ENCODE data around the gene IER3IP1.
"Not testable (repeated sequence)": the region's sequence is repeated elsewhere in the genome, so short reads cannot be mapped to it uniquely, and the experiment has no call there.

The IER3IP1 gene

DNA sequence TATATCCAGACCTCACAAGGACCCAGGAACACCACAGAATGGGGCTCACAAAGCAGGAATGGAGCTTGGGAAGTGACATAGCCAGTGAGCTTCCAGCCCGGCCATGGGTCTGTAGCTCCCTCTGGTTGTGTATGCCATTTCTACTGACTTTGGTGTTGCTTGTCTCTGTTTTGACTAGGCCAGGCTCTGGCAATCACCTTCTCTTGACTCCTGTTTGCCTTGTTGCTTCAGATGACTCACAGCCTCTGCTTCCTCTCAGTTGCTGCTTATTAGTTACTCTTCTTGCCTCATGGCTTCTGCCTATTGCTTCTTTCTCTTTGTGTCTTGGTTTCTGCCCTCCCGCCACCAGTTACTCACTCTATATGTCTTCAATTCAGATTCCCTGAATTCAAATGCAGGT, 15.8 kb upstream of the IER3IP1 start:
- TF ChIP-seq, protein P1, sequence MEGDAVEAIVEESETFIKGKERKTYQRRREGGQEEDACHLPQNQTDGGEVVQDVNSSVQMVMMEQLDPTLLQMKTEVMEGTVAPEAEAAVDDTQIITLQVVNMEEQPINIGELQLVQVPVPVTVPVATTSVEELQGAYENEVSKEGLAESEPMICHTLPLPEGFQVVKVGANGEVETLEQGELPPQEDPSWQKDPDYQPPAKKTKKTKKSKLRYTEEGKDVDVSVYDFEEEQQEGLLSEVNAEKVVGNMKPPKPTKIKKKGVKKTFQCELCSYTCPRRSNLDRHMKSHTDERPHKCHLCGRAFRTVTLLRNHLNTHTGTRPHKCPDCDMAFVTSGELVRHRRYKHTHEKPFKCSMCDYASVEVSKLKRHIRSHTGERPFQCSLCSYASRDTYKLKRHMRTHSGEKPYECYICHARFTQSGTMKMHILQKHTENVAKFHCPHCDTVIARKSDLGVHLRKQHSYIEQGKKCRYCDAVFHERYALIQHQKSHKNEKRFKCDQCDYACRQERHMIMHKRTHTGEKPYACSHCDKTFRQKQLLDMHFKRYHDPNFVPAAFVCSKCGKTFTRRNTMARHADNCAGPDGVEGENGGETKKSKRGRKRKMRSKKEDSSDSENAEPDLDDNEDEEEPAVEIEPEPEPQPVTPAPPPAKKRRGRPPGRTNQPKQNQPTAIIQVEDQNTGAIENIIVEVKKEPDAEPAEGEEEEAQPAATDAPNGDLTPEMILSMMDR (conservative IDR thresholded peaks at IDR 0.05; ENCODE audit: low read length), result no peak
- TF ChIP-seq EZH2phosphoT487 (IDR thresholded peaks at IDR 0.05; ENCODE audit: borderline replicate concordance), result no peak

DNA sequence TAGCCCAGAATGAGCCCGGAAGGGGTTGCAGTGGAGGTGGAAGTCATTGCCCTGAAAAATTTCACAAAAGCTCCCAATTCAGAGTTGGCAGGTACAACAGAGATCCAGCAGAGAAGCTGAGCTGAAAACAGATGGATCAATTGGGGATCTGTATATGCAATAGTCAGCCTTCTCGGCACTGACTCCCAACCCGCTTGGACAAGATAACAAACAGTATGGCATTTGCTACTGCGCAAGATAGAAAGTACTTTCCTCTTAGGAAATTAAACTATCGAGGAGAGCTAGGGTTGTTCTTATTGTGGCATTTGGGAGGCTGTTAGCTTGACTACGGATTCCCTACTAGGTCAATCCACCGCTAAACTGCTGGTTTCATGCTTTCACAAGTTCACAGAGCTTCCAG, 11.6 kb upstream of the IER3IP1 start:
- Histone ChIP-seq H3K4me1 (ENCODE audit: insufficient read depth, low read length, poor library complexity, severe bottlenecking) (no peaks in the 10 kb centered on the region), H3K9ac (ENCODE audit: low read depth, low read length, poor library complexity, severe bottlenecking) (no peak overlapping the region), H3K36me3 (ENCODE audit: insufficient read depth, low read length) (no peaks in the 10 kb centered on the region), H3K4me2 (ENCODE audit: low read depth, low read length, poor library complexity, severe bottlenecking) (no peak overlapping the region), H3F3A (ENCODE audit: low read depth) (no peaks in the 10 kb centered on the region), H3K27me3 (ENCODE audit: insufficient read depth, low read length, poor library complexity, severe bottlenecking) (no peaks in the 10 kb centered on the region), H3K9me2 (replicated peaks; ENCODE audit: low read depth, low read length) (no peaks in the 10 kb centered on the region), H2AFZ (ENCODE audit: low read length) (no peak overlapping the region), H3K9me3 (ENCODE audit: insufficient read depth, low read depth, low read length) (peaks cover 12% of the 10 kb centered on the region; the same call in 1 of the 2 replicates), H3K4me3 (ENCODE audit: low read length, poor library complexity, severe bottlenecking) (no peak overlapping the region), H4K20me1 (ENCODE audit: insufficient read depth, low read length, poor library complexity, severe bottlenecking) (no peaks in the 10 kb centered on the region), H3K79me2 (ENCODE audit: insufficient read depth, low read length) (no peaks in the 10 kb centered on the region)
- TF ChIP-seq, protein P1 (conservative IDR thresholded peaks at IDR 0.05; ENCODE audit: low read length), result no peak
- TF ChIP-seq EZH2phosphoT487 (IDR thresholded peaks at IDR 0.05; ENCODE audit: borderline replicate concordance), result no peak

More for the DNA sequence above, 15.8 kb upstream of the IER3IP1 start:
- Histone ChIP-seq H3K4me3 (ENCODE audit: low read length, poor library complexity, severe bottlenecking) (no peak overlapping the region), H3K79me2 (ENCODE audit: insufficient read depth, low read length) (no peaks in the 10 kb centered on the region), H3K9me3 (ENCODE audit: insufficient read depth, low read depth, low read length) (no peaks in the 10 kb centered on the region), H3K4me2 (ENCODE audit: low read depth, low read length, poor library complexity, severe bottlenecking) (no peak overlapping the region), H3K9ac (ENCODE audit: low read depth, low read length, poor library complexity, severe bottlenecking) (no peak overlapping the region), H3K4me1 (ENCODE audit: insufficient read depth, low read length, poor library complexity, severe bottlenecking) (no peaks in the 10 kb centered on the region), H3F3A (ENCODE audit: low read depth) (no peaks in the 10 kb centered on the region), H2AFZ (ENCODE audit: low read length) (no peak overlapping the region), H3K9me2 (replicated peaks; ENCODE audit: low read depth, low read length) (no peaks in the 10 kb centered on the region), H3K27me3 (ENCODE audit: insufficient read depth, low read length, poor library complexity, severe bottlenecking) (no peaks in the 10 kb centered on the region), H3K36me3 (ENCODE audit: insufficient read depth, low read length) (no peaks in the 10 kb centered on the region), H4K20me1 (ENCODE audit: insufficient read depth, low read length, poor library complexity, severe bottlenecking) (no peaks in the 10 kb centered on the region)

DNA sequence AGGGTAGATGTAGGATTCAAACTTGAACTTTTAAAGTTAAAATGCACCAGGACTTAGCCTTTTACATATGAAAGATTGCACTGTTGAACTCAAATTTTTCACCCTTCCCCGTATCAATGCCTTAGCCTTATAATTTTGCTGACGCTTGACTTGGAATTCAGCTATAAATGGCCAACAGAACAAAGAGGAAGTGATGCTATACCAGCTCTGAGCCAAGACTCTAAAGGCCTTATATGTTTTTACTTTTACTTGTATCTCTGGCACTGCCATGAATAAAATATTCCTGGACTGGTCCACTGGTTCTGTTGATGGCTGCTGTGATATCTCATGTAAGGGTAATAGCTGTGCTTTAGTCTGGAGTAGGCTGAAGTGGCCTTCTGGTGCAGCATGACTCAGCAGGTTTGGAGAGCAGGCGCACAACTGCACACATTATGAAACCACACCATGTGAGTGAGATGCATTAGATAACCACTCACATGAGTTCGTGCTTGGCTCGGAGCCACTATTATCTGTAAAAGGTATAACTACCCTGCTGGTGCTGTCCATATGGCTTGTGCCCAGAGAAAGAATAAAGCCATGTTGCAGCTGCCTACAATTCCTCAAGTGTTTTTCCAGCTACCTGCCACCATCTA, 8.4 kb upstream of the IER3IP1 start:
- H3K79me2 ChIP-seq (ENCODE audit: insufficient read depth, low read length), result no peaks in the 10 kb centered on the region

DNA sequence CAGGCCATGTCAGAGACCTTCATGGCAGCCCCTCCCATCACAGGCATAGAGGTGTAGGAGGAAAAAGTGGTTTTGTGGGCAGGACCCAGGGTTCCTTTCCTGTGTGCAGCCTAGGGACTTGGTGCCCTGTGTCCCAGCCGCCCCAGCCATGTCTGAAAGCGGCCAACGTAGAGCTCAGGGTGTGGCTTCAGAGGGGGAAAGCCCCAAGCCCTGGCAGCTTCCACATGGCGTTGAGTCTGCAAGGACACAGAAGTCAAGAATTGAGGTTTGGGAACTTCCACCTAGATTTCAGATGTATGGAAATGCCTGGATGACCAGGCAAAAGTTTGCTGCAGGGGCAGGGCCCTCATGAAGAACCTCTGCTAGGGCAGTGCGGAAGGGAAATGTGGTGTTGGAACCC, 6.0 kb upstream of the IER3IP1 start:
- H4K20me1 ChIP-seq (ENCODE audit: insufficient read depth, low read length, poor library complexity, severe bottlenecking); H3K4me2 ChIP-seq (ENCODE audit: low read depth, low read length, poor library complexity, severe bottlenecking): not testable (repeated sequence)

More for the DNA sequence above, 8.4 kb upstream of the IER3IP1 start:
- no peak overlapping the region for H3K4me2 ChIP-seq (ENCODE audit: low read depth, low read length, poor library complexity, severe bottlenecking)
- no peak for TF ChIP-seq EZH2phosphoT487 (IDR thresholded peaks at IDR 0.05; ENCODE audit: borderline replicate concordance)
- TF ChIP-seq, protein P1 (conservative IDR thresholded peaks at IDR 0.05; ENCODE audit: low read length), result no peak
- H2AFZ ChIP-seq (ENCODE audit: low read length), result no peak overlapping the region
- no peaks in the 10 kb centered on the region for H3F3A ChIP-seq (ENCODE audit: low read depth)
- no peaks in the 10 kb centered on the region for H3K36me3 ChIP-seq (ENCODE audit: insufficient read depth, low read length)
- no peak overlapping the region for H3K4me3 ChIP-seq (ENCODE audit: low read length, poor library complexity, severe bottlenecking)
- H3K9ac ChIP-seq (ENCODE audit: low read depth, low read length, poor library complexity, severe bottlenecking), result no peak overlapping the region
- peaks cover 12% of the 10 kb centered on the region; the same call in 1 of the 2 replicates for H3K9me3 ChIP-seq (ENCODE audit: insufficient read depth, low read depth, low read length)
- H3K9me2 ChIP-seq (replicated peaks; ENCODE audit: low read depth, low read length), result no peaks in the 10 kb centered on the region
- H3K4me1 ChIP-seq (ENCODE audit: insufficient read depth, low read length, poor library complexity, severe bottlenecking), result no peaks in the 10 kb centered on the region
- no peaks in the 10 kb centered on the region for H4K20me1 ChIP-seq (ENCODE audit: insufficient read depth, low read length, poor library complexity, severe bottlenecking)
- H3K27me3 ChIP-seq (ENCODE audit: insufficient read depth, low read length, poor library complexity, severe bottlenecking), result no peaks in the 10 kb centered on the region

More for the DNA sequence above, 6.0 kb upstream of the IER3IP1 start:
- not testable (repeated sequence) for H3K36me3 ChIP-seq (ENCODE audit: insufficient read depth, low read length); H3K9me2 ChIP-seq (replicated peaks; ENCODE audit: low read depth, low read length); H3F3A ChIP-seq (ENCODE audit: low read depth); H3K9ac ChIP-seq (ENCODE audit: low read depth, low read length, poor library complexity, severe bottlenecking); H3K4me1 ChIP-seq (ENCODE audit: insufficient read depth, low read length, poor library complexity, severe bottlenecking); H3K79me2 ChIP-seq (ENCODE audit: insufficient read depth, low read length); H2AFZ ChIP-seq (ENCODE audit: low read length); H3K27me3 ChIP-seq (ENCODE audit: insufficient read depth, low read length, poor library complexity, severe bottlenecking); H3K4me3 ChIP-seq (ENCODE audit: low read length, poor library complexity, severe bottlenecking)
- H3K9me3 ChIP-seq (ENCODE audit: insufficient read depth, low read depth, low read length), result peaks cover 12% of the 10 kb centered on the region; the same call in 1 of the 2 replicates

Measured in Loucy (cell line).